A549 treated with GW870086 at 1 μM for 4 hours (cell line): ENCODE data around the gene NSF. TPM values are rescaled to one million over a fixed set of nuclear protein-coding genes. Genes with fewer than 3 reads are reported as not detected.

ENCODE experiments used
- total RNA-seq: library from RNA; stranded (reverse); fragments of 200-300 nt; extraction: Qiagen RNA extraction; gene quantifications from 5 replicates; pipeline ENCODE4 v1.2.3, GENCODE V29; 2022; ENCODE audit warnings: low read depth

Gene NSF
- 18.2 to 22.2 TPM (median 20.2 TPM) in 5 replicates for total RNA-seq

DNA sequence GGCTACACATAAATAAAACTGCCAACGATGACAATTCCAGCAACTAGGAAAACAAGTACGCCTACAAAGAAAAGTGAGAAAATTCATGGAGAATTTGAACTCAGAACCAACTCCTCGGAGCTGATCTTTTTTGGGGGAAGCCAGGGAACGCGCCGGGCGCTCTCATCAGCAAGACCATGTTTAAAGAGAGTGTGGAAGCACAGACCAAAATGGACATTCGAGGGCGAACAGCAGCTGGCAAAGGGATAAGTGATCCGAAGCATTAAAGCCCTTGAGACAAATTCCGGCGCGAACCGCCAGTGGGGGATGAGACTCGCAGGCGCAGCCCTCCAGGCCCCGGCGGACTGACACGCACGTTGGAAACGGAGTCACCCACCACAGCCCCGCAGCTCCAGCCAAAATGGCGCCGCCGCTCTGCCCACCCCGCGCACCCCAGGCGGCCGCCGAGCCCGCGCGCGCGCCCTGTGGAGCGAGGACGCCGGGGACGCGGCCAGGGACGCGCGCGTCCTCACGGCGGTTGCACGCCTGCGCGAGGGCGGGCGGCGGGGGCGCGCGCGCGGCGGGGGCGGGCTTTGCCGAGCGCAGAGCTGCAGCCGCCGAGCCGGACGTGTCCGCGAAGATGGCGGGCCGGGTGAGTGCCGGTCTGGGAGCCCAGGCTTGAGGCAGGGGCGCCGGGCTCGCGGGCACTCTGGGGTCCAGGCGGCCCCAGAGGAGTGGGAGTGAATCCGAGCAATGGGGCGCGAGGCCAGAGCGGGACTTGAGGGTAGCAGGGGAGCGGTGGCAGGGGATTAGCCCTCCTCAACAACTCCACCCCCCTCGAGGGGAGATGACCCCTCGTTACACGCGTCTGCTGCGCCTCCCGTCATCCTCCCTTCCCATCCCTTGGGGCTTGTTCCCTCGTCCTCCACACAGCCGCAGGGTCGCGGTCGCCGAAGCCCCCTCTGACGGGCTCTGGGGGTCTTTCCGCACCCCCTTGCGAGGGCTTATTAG, at the start of gene NSF:
Gene NSF, plus strand, starts transcription at position 513 of the 990 bp plus-strand sequence. Its CDS starts 107 bp downstream, at position 620.

GRCh38 chr17:46579083-46580075, 11.1 kb upstream of the NSF start, which contains the start of gene ARL17A:
TSS of gene ARL17A (minus strand) at chr17:46579691. CDS start at chr17:46576322, 3,369 bp downstream.

Other genes with a start within 250 kb of the NSF start
- 4.5 to 8.3 TPM (median 6.5 TPM) in 5 replicates for gene ARL17B, start 228.9 kb upstream of the NSF start, total RNA-seq
- gene LRRC37A2, start 78.2 kb upstream of the NSF start, total RNA-seq: 2.3 to 3.8 TPM (median 3.4 TPM) in 5 replicates
- gene ARL17A, start 11.0 kb upstream of the NSF start, total RNA-seq: 1.9 to 4.5 TPM (median 3.8 TPM) in 5 replicates
- gene WNT3, start 228.0 kb downstream of the NSF start, total RNA-seq: 3.8 to 4.7 TPM (median 4.2 TPM) in 5 replicates